NCI-H510A treated with DMSO at 0.1 percent for 48 hours (cell line): ENCODE data around the gene CEP170.

Source experiments
- DNase-seq: peaks from one replicate; lab custom pipeline; 2025; lab: John Stamatoyannopoulos, UW

Gene CEP170

GRCh38 chr1:243254927-243255790 lies at the start of gene CEP170:
Gene CEP170, minus strand, starts transcription at chr1:243255281. Its CDS starts 30,001 bp downstream, at chr1:243225280.
- DNase-seq = peak; percentile 81

- no peak for DNase-seq
Observed at GRCh38 chr1:243301059-243301458, 46.0 kb upstream of the CEP170 start.

GRCh38 chr1:243299069-243299468 lies 44.0 kb upstream of the CEP170 start:
- no peak for DNase-seq

GRCh38 chr1:243294723-243295121 lies 39.6 kb upstream of the CEP170 start:
- DNase-seq = no peak

GRCh38 chr1:243293941-243294722 lies 39.1 kb upstream of the CEP170 start:
- no peak for DNase-seq

GRCh38 chr1:243292117-243292516 lies 37.0 kb upstream of the CEP170 start:
- DNase-seq = no peak

GRCh38 chr1:243291292-243291691 lies 36.2 kb upstream of the CEP170 start:
- no peak for DNase-seq

GRCh38 chr1:243288062-243288461 lies 33.0 kb upstream of the CEP170 start:
- DNase-seq = no peak

GRCh38 chr1:243287652-243288051 lies 32.6 kb upstream of the CEP170 start:
- no peak for DNase-seq

GRCh38 chr1:243287123-243287460 lies 32.0 kb upstream of the CEP170 start:
- no peak for DNase-seq

GRCh38 chr1:243286409-243287122 lies 31.5 kb upstream of the CEP170 start:
- no peak for DNase-seq

- DNase-seq = no peak
Observed at GRCh38 chr1:243281672-243282071, 26.6 kb upstream of the CEP170 start.

GRCh38 chr1:243280571-243281129 lies 25.6 kb upstream of the CEP170 start:
- no peak for DNase-seq

- no peak for DNase-seq
Observed at GRCh38 chr1:243275316-243275715, 20.2 kb upstream of the CEP170 start.

- no peak for DNase-seq
Observed at GRCh38 chr1:243273945-243274344, 18.9 kb upstream of the CEP170 start.

GRCh38 chr1:243273506-243273905 lies 18.4 kb upstream of the CEP170 start:
- no peak for DNase-seq

GRCh38 chr1:243272401-243272800 lies 17.3 kb upstream of the CEP170 start:
- DNase-seq = no peak

GRCh38 chr1:243271996-243272395 lies 16.9 kb upstream of the CEP170 start:
- DNase-seq = no peak

GRCh38 chr1:243270097-243270864 lies 15.2 kb upstream of the CEP170 start:
- DNase-seq = no peak

- no peak for DNase-seq
Observed at GRCh38 chr1:243269461-243269801, 14.3 kb upstream of the CEP170 start.

- no peak for DNase-seq
Observed at GRCh38 chr1:243268751-243269460, 13.8 kb upstream of the CEP170 start.
